Activated CD4-positive, alpha-beta T cell treated with anti-CD3 and anti-CD28 coated beads, Interleukin-2, amount 50 U/mL, for 24 hours (primary cell): ENCODE measurements around the gene RND2.
"Not testable (repeated sequence)": the region's sequence is repeated elsewhere in the genome, so short reads cannot be mapped to it uniquely, and the experiment has no call there.

ENCODE experiments used
- DNase-seq, 2 donors: peaks; one replicate each; pipeline ENCODE4 v3.0.0-alpha.2; 2020; ENCODE audit warnings: low read depth in 1 of 2, low spot score in 1 of 2

The RND2 gene

DNA sequence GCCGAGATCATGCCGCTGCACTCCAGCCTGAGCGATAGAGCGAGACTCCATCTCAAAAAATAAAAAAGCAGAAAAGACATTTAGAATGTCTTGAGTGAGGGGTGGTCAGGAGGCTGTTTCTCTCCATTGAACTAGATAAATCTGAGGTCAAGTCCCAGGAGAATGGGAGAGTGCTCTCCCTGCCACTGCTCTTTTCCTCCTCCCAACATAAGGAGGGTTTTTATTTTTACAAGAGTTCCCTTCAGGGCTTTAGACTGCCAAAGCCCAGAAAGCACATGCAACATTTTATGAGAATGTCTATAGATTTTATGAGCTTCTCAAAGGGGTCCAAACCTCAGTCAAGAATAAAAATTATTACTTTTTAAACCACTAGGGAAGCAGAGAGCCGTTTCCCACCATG, 1.6 kb downstream of the RND2 start:
- DNase-seq: no peak

- DNase-seq: no peak
These were observed 2.3 kb downstream of the RND2 start for GRCh38 chr17:43027091-43028032.

DNA sequence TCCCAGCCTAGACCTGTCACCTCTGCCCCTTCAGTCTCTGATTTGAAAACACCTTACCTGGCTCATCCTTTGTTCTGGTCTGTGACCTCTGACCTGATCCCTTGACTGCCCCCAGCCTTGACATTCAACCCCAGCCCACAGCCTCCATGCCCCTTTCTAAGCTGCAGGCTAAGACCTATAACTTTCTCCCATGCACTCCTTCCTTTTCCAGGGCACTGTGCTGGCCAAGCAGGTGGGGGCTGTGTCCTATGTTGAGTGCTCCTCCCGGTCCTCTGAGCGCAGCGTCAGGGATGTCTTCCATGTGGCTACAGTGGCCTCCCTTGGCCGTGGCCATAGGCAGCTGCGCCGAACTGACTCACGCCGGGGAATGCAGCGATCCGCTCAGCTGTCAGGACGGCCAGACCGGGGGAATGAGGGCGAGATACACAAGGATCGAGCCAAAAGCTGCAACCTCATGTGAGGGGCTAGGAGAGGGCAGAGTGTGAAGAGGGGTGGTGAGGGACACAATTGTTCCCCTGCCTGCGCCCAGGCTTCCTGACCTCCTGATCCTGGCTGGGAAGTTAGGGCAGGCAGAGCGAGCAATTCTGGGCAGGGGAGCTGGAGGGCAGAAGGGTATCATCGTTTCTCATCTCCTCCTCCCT, 3.3 kb downstream of the RND2 start:
- DNase-seq: no peak

DNA sequence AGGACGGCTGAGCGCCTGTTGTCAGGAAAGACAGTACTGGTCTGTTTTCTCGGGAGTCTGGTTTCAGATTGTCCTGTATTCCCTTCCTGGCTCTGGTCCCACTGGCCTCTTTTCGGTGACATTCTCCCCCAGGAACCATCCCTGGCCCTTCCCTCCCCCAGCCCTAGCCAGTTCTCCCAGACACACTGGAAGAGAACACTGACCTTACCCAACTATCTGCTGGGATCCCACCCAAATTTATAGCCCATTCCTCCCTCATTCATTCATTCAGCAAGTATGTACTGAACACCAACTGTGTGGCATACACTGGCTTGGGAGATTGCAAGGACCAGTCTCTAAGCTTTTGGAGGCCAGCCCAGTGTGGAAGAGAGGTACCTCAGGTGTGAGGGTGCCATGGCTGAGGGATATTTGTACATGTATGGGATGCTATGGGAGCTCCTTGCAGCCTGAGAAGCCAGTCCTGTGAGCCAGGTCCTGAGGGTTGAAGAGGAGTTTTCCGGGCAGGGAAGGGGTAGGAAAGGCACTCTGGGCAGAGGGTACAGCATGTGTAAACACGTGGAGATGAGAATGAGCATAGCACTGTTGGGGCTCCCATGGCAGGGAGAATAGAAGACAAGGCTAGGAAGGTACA, 5.2 kb downstream of the RND2 start:
- no peak for DNase-seq

DNA sequence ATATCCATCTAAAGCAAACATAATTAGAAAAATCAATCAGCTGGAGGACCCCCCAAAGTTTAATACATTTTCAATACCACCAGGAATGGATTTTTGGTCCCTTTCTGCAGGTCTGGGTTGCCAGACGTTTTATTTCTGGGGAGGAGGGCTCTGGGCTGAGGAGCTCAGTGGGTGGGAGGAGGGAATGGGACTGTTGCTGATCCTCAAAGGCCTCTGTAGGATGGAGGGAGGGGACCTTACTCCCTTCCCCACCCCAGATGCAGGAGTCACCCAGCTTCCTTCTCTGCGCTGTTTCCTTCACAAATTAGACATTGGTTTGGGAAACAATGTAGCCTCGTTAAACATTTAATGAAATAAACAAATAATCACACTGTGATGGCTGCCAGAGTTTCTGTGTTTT, 6.6 kb downstream of the RND2 start:
- no peak for DNase-seq

DNA sequence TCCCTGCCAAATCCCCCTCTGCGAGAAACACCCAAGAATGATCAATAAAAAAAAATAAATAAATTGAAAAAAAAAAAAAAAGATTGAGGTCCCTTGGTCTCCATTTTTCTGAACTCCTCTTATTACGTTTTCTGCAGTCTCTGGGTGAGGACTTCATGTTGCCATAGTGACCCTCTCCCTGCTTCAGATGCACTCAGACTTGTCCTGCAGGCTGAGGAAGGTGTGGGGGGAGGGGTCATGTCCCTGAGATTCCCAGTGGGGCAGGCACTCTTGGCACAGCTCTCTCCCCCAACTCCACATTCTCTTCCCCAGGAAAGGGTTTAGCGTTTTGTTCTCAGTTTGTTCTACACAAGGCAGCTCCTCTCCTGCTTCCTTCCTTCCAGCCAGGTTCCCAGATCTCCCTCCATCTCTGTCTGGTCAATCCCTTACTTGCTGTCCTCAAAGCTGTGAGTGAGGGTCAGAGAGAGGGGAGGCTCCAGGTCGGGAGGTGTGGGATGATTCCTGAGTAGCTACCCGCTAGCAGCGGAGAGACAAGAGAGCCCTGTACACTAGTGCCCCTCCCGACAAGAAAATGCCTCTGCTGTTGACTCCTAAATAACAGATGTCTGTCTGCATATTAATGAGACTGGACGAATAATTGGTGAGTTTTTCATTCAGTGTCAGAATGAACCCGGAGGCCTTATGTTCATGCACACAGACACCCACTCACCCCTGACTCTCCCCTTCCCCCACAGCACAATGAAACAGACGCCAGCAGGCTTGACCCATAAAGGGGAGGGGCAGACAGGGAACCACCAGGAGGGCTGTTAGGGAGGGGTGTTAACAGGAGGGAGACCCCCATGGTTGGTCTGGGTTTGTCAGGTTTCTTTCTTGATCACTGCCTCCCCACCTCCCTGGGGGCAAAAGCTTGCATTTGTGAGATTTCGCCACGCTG, 9.2 kb downstream of the RND2 start:
- no peak for DNase-seq

GRCh38 chr17:43034894-43035293, 9.9 kb downstream of the RND2 start:
- no peak for DNase-seq

DNA sequence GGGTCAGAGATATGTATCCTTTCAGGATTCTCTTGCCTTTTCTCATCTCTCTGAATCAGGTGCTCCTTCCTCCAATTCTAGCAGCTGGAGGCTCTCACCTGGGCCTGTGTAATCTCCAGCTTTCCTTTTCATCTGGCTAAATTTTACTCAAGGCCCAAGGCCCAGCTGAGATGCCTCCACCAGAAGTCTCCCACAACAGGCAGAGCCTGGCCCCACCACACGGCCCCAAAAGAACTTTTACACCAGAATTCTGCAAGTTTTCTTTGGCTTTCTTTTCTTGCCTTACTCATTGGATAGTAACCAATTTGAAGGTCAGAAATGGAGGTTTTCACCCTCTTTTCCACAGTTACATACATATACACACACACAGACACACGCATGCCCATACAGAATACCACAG, 14.6 kb downstream of the RND2 start:
- no peak for DNase-seq

- DNase-seq: no peak
These were observed 15.6 kb downstream of the RND2 start for GRCh38 chr17:43040655-43041054.

- no peak for DNase-seq
These were observed 17.1 kb downstream of the RND2 start for GRCh38 chr17:43042025-43042628.

DNA sequence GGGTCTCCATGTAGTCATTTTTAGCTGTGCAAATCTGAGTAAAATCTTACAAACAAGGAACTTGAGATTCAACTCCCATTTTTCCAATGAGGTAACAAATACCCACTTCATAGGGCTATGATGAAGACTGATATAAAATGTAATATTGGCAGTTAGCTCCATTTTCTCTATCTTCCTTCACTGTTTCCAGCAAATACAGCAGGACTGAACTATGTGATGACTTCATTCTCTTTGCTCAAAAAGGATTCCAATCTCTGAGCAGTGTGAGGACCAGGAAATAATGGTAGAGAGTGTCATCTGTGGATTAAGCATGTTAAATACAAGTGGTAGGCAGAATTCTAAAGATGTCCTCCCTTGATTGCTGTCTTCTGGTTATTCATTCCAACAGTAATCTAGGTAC, 18.3 kb downstream of the RND2 start:
- no peak for DNase-seq

DNA sequence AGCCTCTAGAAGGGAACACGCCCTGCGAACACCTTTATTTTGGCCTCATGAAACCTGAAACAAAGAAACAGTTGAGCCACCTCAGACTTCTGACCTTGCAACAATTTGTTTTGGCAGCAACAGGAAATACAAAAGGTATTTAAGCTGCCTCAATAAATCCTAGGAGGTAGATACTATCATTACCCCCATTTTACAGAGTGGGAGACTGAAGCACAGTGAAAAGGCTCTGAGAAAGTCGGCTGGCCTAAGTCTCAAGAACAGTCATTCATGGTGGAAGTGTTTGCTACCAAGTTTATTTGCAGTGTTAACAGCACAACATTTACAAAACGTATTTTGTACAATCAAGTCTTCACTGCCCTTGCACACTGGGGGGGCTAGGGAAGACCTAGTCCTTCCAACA, 19.0 kb downstream of the RND2 start:
- no peak for DNase-seq

GRCh38 chr17:43051969-43052368, 26.9 kb downstream of the RND2 start:
- no peak for DNase-seq

GRCh38 chr17:43053008-43053407, 28.0 kb downstream of the RND2 start:
- DNase-seq: not testable (repeated sequence)

DNA sequence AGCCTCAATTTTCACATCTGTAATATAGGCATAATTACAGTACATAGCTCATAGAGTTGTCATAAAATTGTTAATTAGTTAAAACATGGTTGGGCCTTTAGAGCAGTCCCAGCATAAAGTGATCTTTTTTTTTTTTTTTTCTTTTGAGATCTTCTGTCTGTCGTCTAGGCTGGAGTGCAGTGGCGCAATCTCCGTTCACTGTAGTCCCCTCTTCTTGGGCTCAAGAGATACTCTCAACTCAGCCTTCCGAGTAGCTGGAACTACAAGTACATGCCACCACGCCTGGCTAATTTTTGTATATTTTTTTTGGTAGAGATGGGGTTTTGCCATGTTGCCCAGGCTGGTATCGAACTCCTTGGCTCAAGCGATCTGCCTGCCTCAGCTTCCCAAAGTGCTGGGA, 31.0 kb downstream of the RND2 start:
- DNase-seq: no peak

- no peak for DNase-seq
These were observed 38.1 kb downstream of the RND2 start for GRCh38 chr17:43062984-43063638.

DNA sequence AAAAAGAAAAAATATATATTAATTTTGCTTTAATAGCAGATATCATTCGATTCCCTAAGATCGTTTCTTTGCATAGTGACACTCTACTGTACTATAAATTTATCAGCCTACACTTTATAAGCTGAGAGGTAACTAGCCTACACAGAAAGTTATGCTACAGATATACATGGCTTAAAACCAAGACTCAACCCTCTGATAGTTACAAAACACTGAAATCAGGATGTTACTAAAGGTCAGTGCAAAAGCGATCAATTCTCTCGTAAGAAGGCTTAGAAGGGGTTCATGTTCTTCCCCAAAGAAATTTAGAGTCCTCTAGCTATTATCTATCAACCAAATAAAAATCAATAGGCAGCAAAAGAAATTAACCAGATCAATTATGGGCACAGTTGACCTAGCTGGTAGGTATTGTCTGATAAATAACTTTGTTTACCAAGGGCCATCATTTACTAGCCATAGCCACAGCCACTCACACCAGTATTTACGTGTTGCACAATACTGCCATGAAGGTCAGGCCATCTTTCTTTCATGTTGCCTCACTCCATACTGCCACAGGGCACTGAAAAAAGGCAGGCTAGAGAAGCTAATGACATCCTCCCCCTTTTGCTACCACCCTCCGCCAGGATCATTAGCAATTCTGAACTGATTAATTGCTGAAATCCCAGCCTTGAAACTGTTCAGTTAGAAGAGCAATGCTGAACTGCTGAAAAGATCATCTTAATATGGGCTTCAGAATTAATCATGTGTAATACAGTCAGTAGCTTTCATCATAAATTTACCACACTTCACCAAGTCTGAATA, 43.7 kb downstream of the RND2 start:
- no peak for DNase-seq

DNA sequence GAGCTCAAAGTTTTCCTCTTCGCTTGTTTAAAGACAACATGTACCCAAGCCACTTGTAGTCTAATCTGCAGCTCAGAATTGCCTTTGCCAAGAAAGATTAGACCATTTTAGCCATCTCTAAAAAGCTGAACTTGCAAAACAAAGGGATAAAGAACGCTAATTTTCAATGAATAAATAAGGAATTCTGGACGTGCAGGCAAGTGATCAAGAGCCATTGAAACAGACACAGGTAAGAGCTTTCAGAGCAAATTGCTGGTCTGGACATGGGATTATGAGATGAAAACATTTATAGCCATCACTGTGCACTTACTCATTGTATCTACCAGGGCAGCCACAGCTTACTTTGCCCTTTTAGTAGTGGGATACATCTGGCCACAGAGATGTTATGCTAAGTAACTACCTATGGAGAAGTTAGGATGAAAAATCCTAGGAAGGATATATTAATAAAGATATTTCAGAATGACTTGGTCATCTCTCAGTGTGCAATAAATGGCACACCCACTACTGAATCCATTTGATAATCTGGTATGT, 44.4 kb downstream of the RND2 start:
- no peak for DNase-seq

DNA sequence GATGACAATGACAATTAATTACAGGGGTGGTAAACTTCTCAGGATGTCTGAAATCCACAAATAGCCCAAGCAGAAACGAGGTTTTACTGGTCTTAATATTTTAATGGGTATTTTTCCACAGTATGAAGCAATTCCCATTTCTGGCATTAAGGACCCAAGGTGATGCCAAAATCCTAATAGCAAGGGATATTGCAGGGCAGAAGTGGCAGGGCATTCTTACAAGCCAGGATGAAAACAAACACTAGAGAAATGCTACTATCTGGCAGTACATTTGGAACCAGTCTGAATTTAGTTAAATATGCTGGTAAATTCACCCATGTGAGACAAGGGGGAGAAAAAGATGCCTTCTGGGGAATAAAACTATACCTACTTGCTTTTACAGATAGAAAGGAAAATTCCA, 45.2 kb downstream of the RND2 start:
- no peak for DNase-seq
